ENCODE measurements around the gene WASHC4.
"Not testable (repeated sequence)": the region's sequence is repeated elsewhere in the genome, so short reads cannot be mapped to it uniquely, and the experiment has no call there.

Gene WASHC4

DNA sequence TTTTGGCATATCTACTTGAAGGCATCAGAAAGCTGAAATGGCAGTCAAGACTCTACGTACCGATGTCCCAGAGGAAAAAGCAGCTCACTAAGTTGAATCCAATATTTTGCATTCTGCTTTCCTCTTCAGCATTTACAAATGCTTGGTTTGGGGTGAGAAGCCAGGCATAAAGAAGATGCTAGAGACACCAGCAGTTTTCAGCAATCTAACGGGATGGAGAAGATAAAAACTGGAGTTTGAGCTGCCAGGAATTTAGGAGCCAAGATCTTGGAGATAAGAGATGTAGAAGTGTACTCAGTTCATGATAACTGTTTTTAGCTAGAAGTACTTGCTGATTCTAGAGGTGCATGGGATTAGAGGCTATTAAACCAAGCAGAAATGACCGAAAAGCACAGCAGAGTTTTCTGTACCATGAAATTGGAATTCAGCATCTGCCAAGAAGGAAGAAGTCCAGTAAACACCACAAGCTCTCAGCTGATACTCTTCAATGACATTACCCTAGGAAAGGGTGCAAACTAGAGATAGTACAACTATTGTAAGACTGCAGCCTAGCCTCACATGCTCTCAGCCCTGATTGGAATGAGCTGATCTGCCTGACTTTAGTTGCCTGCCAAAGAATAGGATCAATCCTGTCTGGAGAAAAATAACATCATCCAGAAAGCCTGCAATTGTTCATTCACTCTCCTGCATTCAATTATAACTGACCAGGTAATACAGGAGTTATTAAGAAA, 15.9 kb upstream of the WASHC4 start:
- H2AFZ ChIP-seq (ENCODE audit: low read depth, low read length), result no peak overlapping the region
- no peaks in the 10 kb centered on the region for H3K4me1 ChIP-seq (ENCODE audit: insufficient read depth, low read length)
- H3K79me2 ChIP-seq (ENCODE audit: insufficient read depth, low read length), result no peaks in the 10 kb centered on the region
- TF ChIP-seq EZH2 (IDR thresholded peaks at IDR 0.05; ENCODE audit: borderline replicate concordance, low read depth, low read length, severe bottlenecking), result no peak
- TF ChIP-seq, protein P1, sequence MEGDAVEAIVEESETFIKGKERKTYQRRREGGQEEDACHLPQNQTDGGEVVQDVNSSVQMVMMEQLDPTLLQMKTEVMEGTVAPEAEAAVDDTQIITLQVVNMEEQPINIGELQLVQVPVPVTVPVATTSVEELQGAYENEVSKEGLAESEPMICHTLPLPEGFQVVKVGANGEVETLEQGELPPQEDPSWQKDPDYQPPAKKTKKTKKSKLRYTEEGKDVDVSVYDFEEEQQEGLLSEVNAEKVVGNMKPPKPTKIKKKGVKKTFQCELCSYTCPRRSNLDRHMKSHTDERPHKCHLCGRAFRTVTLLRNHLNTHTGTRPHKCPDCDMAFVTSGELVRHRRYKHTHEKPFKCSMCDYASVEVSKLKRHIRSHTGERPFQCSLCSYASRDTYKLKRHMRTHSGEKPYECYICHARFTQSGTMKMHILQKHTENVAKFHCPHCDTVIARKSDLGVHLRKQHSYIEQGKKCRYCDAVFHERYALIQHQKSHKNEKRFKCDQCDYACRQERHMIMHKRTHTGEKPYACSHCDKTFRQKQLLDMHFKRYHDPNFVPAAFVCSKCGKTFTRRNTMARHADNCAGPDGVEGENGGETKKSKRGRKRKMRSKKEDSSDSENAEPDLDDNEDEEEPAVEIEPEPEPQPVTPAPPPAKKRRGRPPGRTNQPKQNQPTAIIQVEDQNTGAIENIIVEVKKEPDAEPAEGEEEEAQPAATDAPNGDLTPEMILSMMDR (IDR thresholded peaks at IDR 0.05; ENCODE audit: borderline replicate concordance, extremely low read depth, low read length, poor library complexity, severe bottlenecking), result no peak
- no peaks in the 10 kb centered on the region for H3K27me3 ChIP-seq (ENCODE audit: insufficient read depth, low read length, poor library complexity)
- DNase-seq (no peak), ATAC-seq (ENCODE audit: insufficient read depth, low read depth) (no peak)
- H3K4me3 ChIP-seq (ENCODE audit: low read depth in 1 of 2, low read length in 2 of 2), result no peak overlapping the region
- H4K20me1 ChIP-seq (ENCODE audit: insufficient read depth, low read length), result no peaks in the 10 kb centered on the region
- no peak overlapping the region for H3K9ac ChIP-seq (ENCODE audit: low read depth, low read length)
- no peaks in the 10 kb centered on the region for H3K36me3 ChIP-seq (ENCODE audit: insufficient read depth, low read length)
- no peak overlapping the region for H3K4me2 ChIP-seq (ENCODE audit: insufficient read depth, low read length)
- H3K9me3 ChIP-seq (ENCODE audit: insufficient read depth, low read length, severe bottlenecking), result peaks cover 7% of the 10 kb centered on the region
- H3K27ac ChIP-seq (ENCODE audit: low read length), result no peak overlapping the region

GRCh38 chr12:105092336-105092735, 15.2 kb upstream of the WASHC4 start:
- H3K36me3 ChIP-seq (ENCODE audit: insufficient read depth, low read length), result no peaks in the 10 kb centered on the region
- no peak overlapping the region for H2AFZ ChIP-seq (ENCODE audit: low read depth, low read length)
- TF ChIP-seq, protein P1 (IDR thresholded peaks at IDR 0.05; ENCODE audit: borderline replicate concordance, extremely low read depth, low read length, poor library complexity, severe bottlenecking), result no peak
- TF ChIP-seq EZH2 (IDR thresholded peaks at IDR 0.05; ENCODE audit: borderline replicate concordance, low read depth, low read length, severe bottlenecking), result no peak
- no peak overlapping the region for H3K27ac ChIP-seq (ENCODE audit: low read length)
- no peak overlapping the region for H3K4me3 ChIP-seq (ENCODE audit: low read depth in 1 of 2, low read length in 2 of 2)
- peaks cover 7% of the 10 kb centered on the region for H3K9me3 ChIP-seq (ENCODE audit: insufficient read depth, low read length, severe bottlenecking)
- no peak for DNase-seq
- H3K4me2 ChIP-seq (ENCODE audit: insufficient read depth, low read length), result no peak overlapping the region
- no peak for ATAC-seq (ENCODE audit: insufficient read depth, low read depth)
- H3K79me2 ChIP-seq (ENCODE audit: insufficient read depth, low read length), result no peaks in the 10 kb centered on the region
- no peaks in the 10 kb centered on the region for H4K20me1 ChIP-seq (ENCODE audit: insufficient read depth, low read length)
- no peaks in the 10 kb centered on the region for H3K27me3 ChIP-seq (ENCODE audit: insufficient read depth, low read length, poor library complexity)
- no peak overlapping the region for H3K9ac ChIP-seq (ENCODE audit: low read depth, low read length)
- no peaks in the 10 kb centered on the region for H3K4me1 ChIP-seq (ENCODE audit: insufficient read depth, low read length)

GRCh38 chr12:105095338-105095737, 12.2 kb upstream of the WASHC4 start:
- peak; percentile 38 for DNase-seq
- H3K4me2 ChIP-seq (ENCODE audit: insufficient read depth, low read length); H4K20me1 ChIP-seq (ENCODE audit: insufficient read depth, low read length); H3K9me3 ChIP-seq (ENCODE audit: insufficient read depth, low read length, severe bottlenecking); H3K4me3 ChIP-seq (ENCODE audit: low read depth in 1 of 2, low read length in 2 of 2); H3K36me3 ChIP-seq (ENCODE audit: insufficient read depth, low read length); ATAC-seq (ENCODE audit: insufficient read depth, low read depth); H2AFZ ChIP-seq (ENCODE audit: low read depth, low read length); H3K27ac ChIP-seq (ENCODE audit: low read length); H3K27me3 ChIP-seq (ENCODE audit: insufficient read depth, low read length, poor library complexity); H3K9ac ChIP-seq (ENCODE audit: low read depth, low read length); H3K79me2 ChIP-seq (ENCODE audit: insufficient read depth, low read length); H3K4me1 ChIP-seq (ENCODE audit: insufficient read depth, low read length): not testable (repeated sequence)

DNA sequence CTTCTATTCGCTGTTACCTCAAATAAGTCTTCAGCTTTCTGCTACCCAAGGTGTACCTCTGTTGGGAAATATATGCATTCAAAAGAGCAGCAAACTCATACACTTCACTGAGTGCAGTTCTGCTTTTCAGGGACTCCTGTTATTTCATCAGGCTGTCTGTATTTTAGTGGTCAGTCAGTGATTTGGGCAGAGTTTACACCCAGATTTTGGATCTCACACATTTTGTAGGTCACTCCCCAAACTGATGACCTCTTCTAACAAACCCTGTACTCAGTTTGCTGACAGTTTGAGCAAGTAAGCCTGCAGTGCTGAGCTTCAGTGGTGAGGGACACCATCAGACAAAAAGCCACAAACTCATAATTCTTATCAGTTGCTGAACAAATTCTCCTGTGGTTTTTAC, 8.2 kb upstream of the WASHC4 start:
- peaks cover 7% of the 10 kb centered on the region for H3K9me3 ChIP-seq (ENCODE audit: insufficient read depth, low read length, severe bottlenecking)
- no peaks in the 10 kb centered on the region for H3K4me1 ChIP-seq (ENCODE audit: insufficient read depth, low read length)
- H4K20me1 ChIP-seq (ENCODE audit: insufficient read depth, low read length), result no peaks in the 10 kb centered on the region
- H2AFZ ChIP-seq (ENCODE audit: low read depth, low read length), result no peak overlapping the region
- no peak overlapping the region for H3K4me2 ChIP-seq (ENCODE audit: insufficient read depth, low read length)
- H3K36me3 ChIP-seq (ENCODE audit: insufficient read depth, low read length), result no peaks in the 10 kb centered on the region
- H3K27ac ChIP-seq (ENCODE audit: low read length), result no peak overlapping the region
- no peaks in the 10 kb centered on the region for H3K79me2 ChIP-seq (ENCODE audit: insufficient read depth, low read length)
- no peak overlapping the region for H3K9ac ChIP-seq (ENCODE audit: low read depth, low read length)
- no peak overlapping the region for H3K4me3 ChIP-seq (ENCODE audit: low read depth in 1 of 2, low read length in 2 of 2)
- TF ChIP-seq EZH2 (IDR thresholded peaks at IDR 0.05; ENCODE audit: borderline replicate concordance, low read depth, low read length, severe bottlenecking), result no peak
- TF ChIP-seq, protein P1 (IDR thresholded peaks at IDR 0.05; ENCODE audit: borderline replicate concordance, extremely low read depth, low read length, poor library complexity, severe bottlenecking), result no peak
- ATAC-seq (ENCODE audit: insufficient read depth, low read depth) (no peak), DNase-seq (no peak)
- H3K27me3 ChIP-seq (ENCODE audit: insufficient read depth, low read length, poor library complexity), result no peaks in the 10 kb centered on the region
